ENCODE results near the gene NCK2.

DNA sequence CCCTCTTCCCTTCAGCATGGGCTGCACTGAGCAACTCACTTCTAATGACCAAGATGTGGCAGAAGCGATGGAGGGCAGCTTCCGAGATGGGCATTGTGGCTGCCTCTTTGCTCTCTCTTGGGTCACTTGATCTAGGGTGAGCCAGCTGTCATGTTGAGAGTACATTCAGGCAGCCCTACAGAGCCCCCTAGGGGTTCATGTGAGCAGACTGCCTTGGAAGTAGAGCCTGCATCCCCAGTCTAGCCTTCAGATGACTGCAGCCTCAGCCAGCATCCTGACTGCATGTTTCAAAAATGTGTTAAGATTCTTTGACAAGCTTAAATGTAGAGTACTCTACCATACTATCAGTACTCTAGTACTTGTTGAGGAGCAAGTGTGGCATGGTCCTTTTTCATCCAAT, 143.9 kb downstream of the NCK2 start:
- TF ChIP-seq, protein P1, sequence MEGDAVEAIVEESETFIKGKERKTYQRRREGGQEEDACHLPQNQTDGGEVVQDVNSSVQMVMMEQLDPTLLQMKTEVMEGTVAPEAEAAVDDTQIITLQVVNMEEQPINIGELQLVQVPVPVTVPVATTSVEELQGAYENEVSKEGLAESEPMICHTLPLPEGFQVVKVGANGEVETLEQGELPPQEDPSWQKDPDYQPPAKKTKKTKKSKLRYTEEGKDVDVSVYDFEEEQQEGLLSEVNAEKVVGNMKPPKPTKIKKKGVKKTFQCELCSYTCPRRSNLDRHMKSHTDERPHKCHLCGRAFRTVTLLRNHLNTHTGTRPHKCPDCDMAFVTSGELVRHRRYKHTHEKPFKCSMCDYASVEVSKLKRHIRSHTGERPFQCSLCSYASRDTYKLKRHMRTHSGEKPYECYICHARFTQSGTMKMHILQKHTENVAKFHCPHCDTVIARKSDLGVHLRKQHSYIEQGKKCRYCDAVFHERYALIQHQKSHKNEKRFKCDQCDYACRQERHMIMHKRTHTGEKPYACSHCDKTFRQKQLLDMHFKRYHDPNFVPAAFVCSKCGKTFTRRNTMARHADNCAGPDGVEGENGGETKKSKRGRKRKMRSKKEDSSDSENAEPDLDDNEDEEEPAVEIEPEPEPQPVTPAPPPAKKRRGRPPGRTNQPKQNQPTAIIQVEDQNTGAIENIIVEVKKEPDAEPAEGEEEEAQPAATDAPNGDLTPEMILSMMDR (IDR thresholded peaks at IDR 0.05) = no peak
- no peak for TF ChIP-seq POLR2AphosphoS5 (IDR thresholded peaks at IDR 0.05)

Measured in prostate gland (tissue), 2 donors.